Kidney capillary endothelial cell (primary cell): ENCODE measurements around the gene ZNF525.
"Not testable (repeated sequence)": the region's sequence is repeated elsewhere in the genome, so short reads cannot be mapped to it uniquely, and the experiment has no call there.

Experiments
- DNase-seq: peaks from one replicate; pipeline ENCODE4 v3.0.0-alpha.2; 2018; ENCODE audit warnings: low spot score

ZNF525 gene

GRCh38 chr19:53365134-53365898 lies at the start of gene ZNF525:
Gene ZNF525, plus strand, starts transcription at chr19:53365705. Its CDS starts 6,577 bp downstream, at chr19:53372282.
- DNase-seq: peak; percentile 32

- DNase-seq: no peak
Observed at GRCh38 chr19:53328967-53329366, 36.5 kb upstream of the ZNF525 start.

GRCh38 chr19:53332484-53332883 lies 33.0 kb upstream of the ZNF525 start:
- DNase-seq: no peak

- no peak for DNase-seq
Observed at GRCh38 chr19:53333066-53333462, 32.4 kb upstream of the ZNF525 start.

- peak; percentile 82 for DNase-seq
Observed at GRCh38 chr19:53333463-53334449, 31.7 kb upstream of the ZNF525 start, which contains the start of gene ZNF845. Gene ZNF845, plus strand, starts transcription at chr19:53333749. Its CDS starts 7,559 bp downstream, at chr19:53341308.

GRCh38 chr19:53344403-53344802 lies 21.1 kb upstream of the ZNF525 start:
- DNase-seq: not testable (repeated sequence)

- no peak for DNase-seq
Observed at GRCh38 chr19:53355739-53356138, 9.8 kb upstream of the ZNF525 start.

- DNase-seq: no peak
Observed at GRCh38 chr19:53357821-53358581, 7.5 kb upstream of the ZNF525 start.

- DNase-seq: not testable (repeated sequence)
Observed at GRCh38 chr19:53360056-53360455, 5.4 kb upstream of the ZNF525 start.

GRCh38 chr19:53365899-53366493 lies 491 bp downstream of the ZNF525 start:
- no peak for DNase-seq

GRCh38 chr19:53372196-53372595 lies 6.7 kb downstream of the ZNF525 start:
- DNase-seq: no peak

- no peak for DNase-seq
Observed at GRCh38 chr19:53374288-53374687, 8.8 kb downstream of the ZNF525 start.

- no peak for DNase-seq
Observed at GRCh38 chr19:53374743-53375142, 9.2 kb downstream of the ZNF525 start.

GRCh38 chr19:53381376-53381775 lies 15.9 kb downstream of the ZNF525 start:
- DNase-seq: no peak

GRCh38 chr19:53388168-53388567 lies 22.7 kb downstream of the ZNF525 start:
- DNase-seq: no peak

- no peak for DNase-seq
Observed at GRCh38 chr19:53388904-53389303, 23.4 kb downstream of the ZNF525 start.

GRCh38 chr19:53389571-53389970 lies 24.1 kb downstream of the ZNF525 start:
- no peak for DNase-seq

GRCh38 chr19:53389978-53390377 lies 24.5 kb downstream of the ZNF525 start:
- no peak for DNase-seq

- DNase-seq: peak; percentile 53
Observed at GRCh38 chr19:53394522-53394973, 29.0 kb downstream of the ZNF525 start.

- DNase-seq: peak; percentile 81
Observed at GRCh38 chr19:53394974-53395839, 29.7 kb downstream of the ZNF525 start, which contains the start of gene ZNF765. Gene ZNF765, plus strand, starts transcription at chr19:53395149. Its CDS starts 2,867 bp downstream, at chr19:53398016.
